OCI-M1 (cell line): ENCODE data around the gene CTAGE6.
"Not testable (repeated sequence)": the region's sequence is repeated elsewhere in the genome, so short reads cannot be mapped to it uniquely, and the experiment has no call there.

ENCODE experiments used
- DNase-seq: peaks from one replicate; lab custom pipeline; 2025; lab: John Stamatoyannopoulos, UW

The CTAGE6 gene

GRCh38 chr7:143715543-143716193 lies 41.8 kb downstream of the CTAGE6 start:
- not testable (repeated sequence) for DNase-seq

DNA sequence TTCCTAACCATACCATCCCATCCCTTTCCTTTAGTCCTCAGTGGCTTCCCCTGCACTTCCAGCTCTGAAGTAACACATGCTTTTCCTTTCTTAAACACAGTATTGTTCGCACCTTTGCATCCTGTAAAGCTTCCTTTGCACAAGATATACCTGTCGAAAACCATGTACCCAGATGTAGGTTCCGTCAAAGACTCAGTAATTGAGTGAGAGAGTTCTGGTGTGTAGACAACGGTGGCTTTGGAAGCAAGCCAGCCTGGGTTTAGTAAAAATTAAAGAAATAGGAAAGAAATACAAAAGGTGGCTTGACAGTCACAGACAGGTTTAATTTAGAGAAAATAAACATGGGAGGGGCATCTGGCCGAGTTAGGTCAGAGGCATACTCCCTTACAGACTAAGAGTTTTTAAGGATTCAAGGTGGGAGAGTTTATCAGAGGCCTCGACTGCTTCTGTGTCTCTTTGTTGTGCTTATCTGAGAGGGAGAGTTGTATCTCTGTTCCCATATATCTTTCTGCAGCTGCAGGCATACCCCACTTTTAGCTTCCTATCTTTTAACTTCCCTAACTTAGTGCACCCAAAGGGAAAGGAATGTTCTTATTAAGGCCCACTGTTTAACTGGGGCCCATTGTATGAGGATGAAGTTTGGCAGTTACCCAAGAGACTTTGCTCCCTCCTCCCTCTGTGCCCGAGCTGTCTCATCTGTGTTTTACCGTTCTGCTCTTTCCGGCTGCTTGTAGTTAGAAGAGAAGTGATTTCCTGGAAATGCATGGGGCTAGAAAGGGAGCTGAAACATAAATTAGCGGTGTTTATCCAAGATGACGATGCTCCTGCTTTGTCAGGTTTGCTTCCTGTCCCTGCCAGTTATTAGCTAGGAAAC lies 42.7 kb downstream of the CTAGE6 start:
- not testable (repeated sequence) for DNase-seq

GRCh38 chr7:143712381-143712780 lies 45.1 kb downstream of the CTAGE6 start:
- DNase-seq, result not testable (repeated sequence)

DNA sequence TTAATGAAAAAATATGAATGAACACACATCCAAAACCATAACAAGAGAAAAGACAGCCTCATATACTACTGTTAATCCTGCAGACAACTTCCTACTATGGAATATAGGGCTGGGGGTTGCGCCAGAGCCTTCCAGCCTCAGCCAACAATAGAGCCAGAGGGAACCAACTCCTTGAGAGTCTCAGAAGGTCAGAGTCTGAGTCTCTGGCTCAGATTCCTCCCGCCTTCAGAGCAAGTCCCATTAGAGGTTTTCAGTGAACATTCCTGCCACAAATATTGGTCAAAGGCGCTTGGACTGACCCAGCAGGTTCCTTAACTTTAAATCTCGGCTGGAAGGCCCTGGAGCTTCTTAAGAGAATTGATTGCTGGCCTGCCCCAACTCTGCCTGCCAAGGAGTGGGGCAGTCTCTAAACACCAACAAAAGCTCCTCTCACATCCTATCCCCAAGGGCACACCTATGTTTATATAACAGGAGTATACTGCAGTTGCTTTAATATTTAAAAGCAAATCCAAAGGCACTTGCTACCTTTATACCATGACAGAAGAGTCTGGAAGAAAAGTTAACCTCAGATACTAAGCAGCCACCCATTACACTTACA lies 45.7 kb downstream of the CTAGE6 start:
- DNase-seq, result not testable (repeated sequence)

DNA sequence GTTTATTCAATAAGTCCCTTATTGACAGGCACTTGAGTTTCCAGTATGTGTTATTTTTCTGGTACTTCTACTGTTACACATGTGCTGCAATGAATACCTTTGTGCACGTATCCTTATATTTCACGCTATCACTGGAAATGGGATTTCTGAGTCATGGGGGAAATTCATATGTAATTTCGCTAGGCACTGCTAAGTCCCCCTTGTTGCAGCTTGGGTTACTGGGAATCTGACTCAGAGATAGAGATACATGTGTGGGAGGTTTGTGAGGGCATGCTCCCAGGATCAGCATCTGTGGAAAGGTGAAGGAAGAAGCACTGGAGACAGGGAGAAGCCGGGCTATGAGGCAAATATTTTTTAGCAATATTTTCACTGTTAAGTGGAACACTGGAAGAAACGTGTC lies 47.6 kb downstream of the CTAGE6 start:
- DNase-seq, result not testable (repeated sequence)
